OCI-M2 (cell line): ENCODE measurements around the gene RHOA.

Source experiments
- DNase-seq: peaks from one replicate; lab custom pipeline; 2025; ENCODE audit not compliant: unreplicated experiment; lab: John Stamatoyannopoulos, UW

RHOA gene

DNA sequence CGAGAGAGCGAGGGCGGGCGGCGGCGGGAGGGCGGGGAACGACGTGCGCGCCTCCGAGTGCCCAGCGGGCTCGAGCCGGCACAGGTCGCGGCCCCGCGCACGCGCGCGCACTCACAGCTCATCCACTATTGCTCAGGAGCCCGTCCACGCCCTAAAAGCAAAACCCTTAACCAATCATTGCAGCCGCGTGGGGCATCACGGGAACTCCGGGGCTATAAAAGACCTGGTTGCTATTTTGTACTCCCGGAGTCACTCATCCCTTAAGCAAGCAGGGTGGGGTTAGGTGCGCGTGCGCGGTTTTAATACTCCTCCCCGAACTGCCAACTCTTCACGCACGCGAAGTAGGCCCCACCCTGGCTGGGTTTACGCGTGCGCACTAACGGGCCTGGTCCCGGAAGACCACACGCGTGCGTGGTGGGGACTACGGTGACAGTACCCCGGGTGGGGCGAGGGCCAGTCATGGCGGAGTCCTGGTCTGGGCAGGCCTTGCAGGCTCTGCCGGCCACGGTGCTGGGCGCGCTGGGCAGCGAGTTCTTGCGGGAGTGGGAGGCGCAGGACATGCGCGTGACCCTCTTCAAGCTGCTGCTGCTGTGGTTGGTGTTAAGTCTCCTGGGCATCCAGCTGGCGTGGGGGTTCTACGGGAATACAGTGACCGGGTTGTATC lies at the start of gene RHOA, which contains the start of gene TCTA:
RHOA (minus strand) TSS at position 9 of the 664 bp plus-strand sequence. CDS start 36,387 bp downstream, outside the sequence.
TCTA (plus strand) TSS at position 456 of the 664 bp plus-strand sequence; CDS start at position 460, 4 bp downstream.
- peak; percentile 88 for DNase-seq

DNA sequence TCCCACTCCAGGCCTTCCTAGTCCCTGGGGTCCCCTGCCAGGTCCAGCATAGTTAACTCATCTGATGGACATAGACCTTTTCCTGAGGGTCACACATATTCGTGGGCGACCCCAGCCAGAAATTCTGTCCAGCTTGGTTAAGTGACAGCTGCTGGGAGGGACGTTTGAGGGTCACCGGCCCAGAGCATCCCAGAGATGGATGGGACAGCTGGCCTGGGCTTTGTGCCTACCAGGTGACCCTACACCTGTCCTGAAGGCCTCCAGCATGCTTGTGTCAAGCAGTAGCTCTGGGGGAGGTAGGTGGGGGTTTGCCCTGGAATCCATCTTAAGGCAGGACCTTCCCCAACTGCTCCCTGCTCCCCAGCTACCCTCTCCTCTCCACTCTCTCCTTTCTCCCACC lies 49.2 kb upstream of the RHOA start:
- DNase-seq = no peak

DNA sequence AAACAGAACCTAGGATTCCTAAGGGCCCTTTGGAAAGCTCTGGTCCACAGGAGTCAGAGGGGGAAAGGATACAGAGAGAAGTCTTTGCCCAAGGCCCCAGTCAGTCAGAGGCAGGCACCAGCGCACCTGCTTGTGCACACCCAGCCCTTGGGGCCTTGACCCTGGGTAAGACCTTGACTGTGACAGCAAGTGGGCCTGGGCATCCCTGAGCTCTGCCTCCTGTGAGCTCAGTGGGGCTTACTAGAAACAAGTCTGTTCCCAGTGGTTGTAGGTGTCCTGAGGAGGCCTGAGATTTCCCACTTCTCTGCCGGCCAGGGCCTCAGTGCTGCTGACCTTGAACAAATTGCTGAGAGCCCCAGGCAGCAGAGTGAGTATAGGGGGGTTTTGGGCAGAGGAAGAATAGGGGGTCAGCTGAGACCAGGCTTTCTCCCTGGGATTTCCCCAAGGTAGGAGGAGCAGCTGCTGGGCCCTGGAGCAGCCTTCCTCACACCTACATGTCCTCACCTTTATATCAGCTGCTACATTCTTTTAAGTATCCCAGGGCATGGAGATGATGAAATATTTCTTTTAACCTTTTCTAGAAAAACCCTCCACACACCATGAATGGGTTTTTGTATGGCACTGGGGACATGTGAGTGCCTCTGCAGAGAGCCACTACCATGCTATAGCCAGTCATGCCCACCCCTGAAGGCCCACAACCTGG lies 48.6 kb upstream of the RHOA start:
- DNase-seq = no peak

DNA sequence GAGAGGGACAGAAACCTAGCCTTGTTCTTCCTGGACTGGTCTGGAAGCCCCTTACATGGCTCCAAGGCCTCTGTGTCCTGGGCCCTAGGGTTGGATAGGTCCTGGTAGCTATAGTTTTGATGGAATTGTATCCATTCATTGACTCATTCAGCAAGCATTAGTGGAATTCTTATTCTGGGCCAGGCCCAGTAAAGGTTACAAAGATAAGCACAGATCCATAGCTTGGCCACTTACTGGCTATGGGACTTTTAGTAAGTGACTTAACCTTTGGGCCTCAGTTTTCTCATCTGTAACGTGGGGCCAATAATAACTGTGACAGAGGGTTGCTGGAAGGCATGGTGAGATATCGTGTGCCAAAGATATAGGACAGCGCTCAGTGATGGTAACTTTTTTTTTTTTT lies 44.7 kb upstream of the RHOA start:
- DNase-seq = no peak

DNA sequence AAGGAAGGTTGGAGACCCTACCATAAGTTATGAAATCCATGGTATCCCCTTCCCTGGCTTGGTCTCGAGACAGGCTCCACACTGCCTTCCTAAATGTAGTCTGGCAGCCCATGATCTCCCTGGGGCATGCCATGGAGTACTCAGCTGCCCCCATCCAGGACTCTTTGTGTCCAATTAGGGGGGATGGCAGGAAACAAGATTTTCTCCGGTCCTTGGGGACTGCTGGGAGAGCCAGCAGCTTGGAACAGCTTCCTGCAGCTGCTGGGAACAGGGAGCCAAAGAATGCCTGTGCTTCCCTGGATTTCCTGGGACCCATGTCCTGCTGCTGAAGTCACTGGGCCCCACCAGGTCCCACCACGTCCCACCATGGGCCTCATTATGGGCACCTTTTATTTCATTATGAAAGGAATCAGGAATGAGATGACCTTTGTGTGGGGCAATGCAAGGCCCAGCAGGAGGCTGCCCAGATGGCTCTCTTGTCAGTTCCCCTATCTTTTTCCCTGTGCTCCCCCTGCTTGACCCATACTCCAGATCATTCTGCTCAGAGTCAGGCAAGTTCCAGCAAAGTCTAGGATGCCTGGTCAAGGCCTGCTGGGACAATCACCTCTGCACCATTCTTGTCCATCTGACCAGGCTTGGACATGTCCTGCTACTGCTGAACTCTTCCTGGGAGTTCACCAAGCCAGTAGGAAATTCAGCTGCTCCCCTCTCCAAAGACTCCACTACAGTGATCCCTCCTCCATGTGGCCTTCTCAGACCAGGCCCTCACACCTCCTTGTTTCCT lies 43.3 kb upstream of the RHOA start:
- DNase-seq = no peak

DNA sequence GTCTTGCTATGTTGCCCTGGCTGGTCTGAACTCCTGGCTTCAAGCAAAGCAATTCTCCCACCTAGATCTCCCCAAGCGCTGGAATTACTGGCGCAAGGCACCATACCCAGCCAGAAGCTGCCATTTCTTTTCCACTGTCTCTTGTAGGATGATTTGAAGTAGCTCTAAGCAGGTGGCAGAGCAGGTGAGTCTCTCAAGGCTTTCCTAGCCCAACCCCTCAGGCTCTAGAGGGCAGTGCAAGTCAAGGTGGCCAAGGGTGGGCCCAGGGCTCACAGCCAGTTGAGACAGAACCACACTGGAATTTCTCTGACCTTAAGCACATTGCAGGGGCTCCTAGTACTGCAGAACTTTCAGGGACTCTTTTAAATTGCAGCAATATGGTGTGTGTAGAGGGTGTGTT lies 42.7 kb upstream of the RHOA start:
- DNase-seq = no peak

- DNase-seq = no peak
Measured at GRCh38 chr3:49453621-49454020, 41.8 kb upstream of the RHOA start.

GRCh38 chr3:49445391-49445790 lies 33.6 kb upstream of the RHOA start:
- no peak for DNase-seq

DNA sequence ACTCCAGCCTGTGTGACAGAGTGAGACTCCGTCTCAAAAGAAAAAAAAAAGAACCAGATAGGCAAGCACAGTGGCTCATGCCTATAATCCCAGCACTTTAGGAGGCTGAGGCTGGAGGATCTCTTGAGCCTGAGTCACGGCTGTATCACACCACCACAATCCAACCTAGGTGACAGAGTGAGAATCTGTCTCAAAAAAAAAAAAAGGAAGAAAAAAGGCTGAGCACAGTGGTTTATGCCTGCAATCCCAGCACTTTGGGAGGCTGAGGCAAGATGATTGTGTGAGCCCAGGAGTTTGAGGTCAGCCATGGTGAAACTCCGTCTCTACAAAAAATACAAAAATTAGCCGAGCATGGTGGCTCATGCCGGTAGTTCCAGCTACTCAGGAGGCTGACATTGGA lies 23.0 kb upstream of the RHOA start:
- no peak for DNase-seq

DNA sequence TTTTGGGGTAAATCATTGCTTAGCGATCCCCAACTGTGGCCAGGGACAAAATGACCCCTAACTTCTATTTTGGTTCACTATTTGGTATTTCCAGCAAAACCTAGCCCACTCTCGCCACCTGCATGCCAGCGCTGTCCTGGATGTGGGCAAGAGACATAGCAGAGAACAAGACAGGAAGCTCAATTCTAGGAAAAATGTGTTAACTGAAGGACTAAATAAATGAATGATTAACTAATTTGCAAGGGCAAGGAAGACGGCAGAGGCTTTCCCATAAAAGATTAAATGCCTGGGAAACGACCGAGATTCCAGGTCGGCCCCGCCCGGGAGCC lies 16.9 kb upstream of the RHOA start:
- DNase-seq = no peak

GRCh38 chr3:49427586-49427985 lies 15.8 kb upstream of the RHOA start:
- DNase-seq = no peak

GRCh38 chr3:49424816-49425215 lies 13.0 kb upstream of the RHOA start:
- DNase-seq = no peak

GRCh38 chr3:49422379-49423248 lies 10.8 kb upstream of the RHOA start, which contains the start of gene AMT:
TSS of gene AMT (minus strand) at chr3:49422473. CDS start at chr3:49422450, 23 bp downstream.
- no peak for DNase-seq

DNA sequence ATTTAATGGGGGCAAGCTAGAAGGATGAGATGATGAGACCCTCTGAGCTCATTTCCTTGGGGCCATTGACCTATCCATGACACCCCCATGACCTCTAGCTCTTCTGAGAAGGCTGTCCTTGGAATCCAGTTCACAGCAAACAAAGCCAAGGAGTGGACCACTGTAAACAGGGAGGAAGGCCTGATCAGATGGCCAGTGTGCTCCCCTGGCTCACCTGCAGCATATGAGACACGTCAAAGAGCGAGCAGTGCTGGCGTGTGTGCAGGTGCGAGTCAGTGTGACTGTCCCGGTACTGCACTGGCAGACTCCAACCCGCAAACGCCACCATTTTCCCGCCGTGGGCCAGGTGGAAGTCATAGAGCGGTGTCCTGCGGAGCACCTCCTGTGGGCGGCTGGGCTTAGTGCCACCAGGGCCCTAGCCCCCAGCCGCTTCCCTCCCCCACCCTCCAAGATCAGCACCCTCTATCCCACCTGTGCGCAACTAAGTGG lies 10.2 kb upstream of the RHOA start:
- DNase-seq = no peak

- no peak for DNase-seq
Measured at GRCh38 chr3:49417516-49418120, 5.8 kb upstream of the RHOA start.

DNA sequence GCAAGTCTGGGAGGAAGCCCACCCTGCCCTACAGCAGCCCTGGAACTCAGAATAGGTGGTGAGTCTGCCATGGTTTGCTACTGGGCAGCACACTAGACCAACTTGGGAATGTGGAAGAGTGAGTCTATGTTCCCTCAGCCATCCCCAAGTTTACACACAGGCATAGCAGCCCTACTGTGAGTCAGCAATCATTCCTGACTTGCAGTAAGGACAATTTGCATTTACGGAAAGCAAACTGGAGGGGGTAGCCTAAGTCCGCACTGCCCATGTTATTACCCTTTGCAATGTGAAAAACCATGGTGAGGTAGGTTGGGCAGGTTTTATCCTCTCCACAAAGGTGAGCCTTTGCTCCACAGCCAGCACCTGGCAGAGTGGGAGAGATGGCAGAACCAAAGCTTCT lies 5.1 kb upstream of the RHOA start:
- no peak for DNase-seq

DNA sequence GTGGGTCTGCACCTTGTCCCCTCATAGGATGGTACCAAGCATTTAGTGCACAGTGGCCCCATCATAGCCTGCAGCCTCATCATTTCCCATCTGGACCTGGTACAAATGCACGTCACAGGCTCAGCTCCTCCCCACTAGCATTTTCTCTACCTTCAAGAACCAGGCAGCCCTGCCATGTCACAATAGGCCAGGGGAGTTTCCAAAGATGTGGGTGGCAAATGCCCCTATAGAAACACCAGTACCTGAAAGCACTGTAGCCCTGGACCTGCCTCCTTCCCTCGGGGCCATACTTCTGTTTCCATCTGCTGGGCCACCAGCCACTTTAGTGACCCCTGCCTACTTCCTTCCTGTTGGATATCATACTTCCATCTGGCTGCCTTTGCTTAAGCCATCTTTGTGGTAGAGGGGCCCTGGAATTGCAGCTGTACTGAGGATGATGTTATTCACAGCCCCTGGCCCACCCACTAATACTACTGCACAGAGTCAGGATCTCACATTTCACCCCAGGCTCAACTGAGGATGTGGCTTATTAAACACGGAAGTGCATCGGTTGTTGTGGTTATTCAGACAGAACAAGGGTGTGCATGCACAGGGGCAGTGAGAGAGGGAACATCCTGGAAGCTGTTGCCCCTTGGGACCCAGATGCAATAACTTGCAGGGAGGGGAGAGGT lies 4.3 kb upstream of the RHOA start:
- DNase-seq = peak; percentile 6

DNA sequence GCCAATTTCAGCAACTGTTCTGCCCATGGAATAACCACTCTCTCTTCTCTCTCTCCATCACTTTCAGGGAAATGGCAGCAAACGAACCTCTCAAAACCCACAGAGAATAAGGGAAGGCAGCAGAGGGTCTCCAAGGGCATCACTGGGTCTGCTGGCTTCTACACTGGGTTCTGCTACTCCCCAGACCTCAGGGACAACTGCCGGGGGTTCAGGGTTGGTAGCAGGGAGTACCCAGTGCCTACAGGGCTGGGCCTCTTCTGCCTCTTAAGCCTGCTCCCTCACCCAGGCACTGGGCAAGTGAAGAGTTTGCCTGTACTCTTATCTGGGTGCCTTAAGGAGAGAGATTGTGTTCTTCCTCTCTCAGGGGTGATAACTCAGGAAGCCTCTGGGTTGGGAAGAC lies 3.0 kb upstream of the RHOA start:
- DNase-seq = no peak

DNA sequence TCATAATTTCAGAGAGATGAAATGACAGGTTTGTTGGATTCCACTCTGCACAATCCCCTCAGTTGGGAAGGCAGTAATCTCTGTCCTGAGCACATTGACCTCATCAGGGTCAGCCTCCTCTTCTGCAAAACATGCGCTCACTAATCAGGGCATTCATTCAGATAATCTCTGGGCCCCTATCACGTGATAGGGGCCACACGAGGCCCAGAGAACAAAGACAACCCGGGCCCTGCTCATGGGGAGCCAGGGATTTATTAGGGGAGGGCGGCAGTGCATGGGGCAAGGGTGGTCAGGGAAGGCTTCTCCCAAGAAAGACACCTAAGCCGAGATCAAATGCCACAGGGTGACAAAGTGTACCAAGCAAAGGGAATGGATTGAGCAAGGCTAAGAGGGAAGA lies 1.6 kb upstream of the RHOA start:
- DNase-seq = no peak
